OCI-LY1 (cell line): ENCODE data around the gene POLR2H.

Experiments used
- CTCF ChIP-seq: fragments of 200-600 bp; sonication (generic), shearing (Covaris generic); IDR thresholded peaks from 2 replicates; pipeline ENCODE4 v1.5.1; 2017; ENCODE audit warnings: mild to moderate bottlenecking, antibody characterized with exemption, low read length, moderate library complexity, mixed read lengths
- EZH2 ChIP-seq: fragments of 200-600 bp; sonication (generic), shearing (Covaris generic); IDR thresholded peaks from 2 replicates; pipeline ENCODE4 v1.8.0; 2017; ENCODE audit warnings: borderline replicate concordance, mixed run types, mild to moderate bottlenecking, antibody characterized with exemption, low read length, moderate library complexity, mixed read lengths

GRCh38 chr3:184368116-184368515, 6.6 kb downstream of the POLR2H start:
- TF ChIP-seq CTCF (no peak), EZH2 (no peak)
